Esophagus muscularis mucosa (tissue), 3 donors: ENCODE results near the gene FGF5.
"Not testable (repeated sequence)": the region's sequence is repeated elsewhere in the genome, so short reads cannot be mapped to it uniquely, and the experiment has no call there.

Source experiments
- EP300 ChIP-seq: sonication (generic); formaldehyde crosslinking; IDR thresholded peaks from one replicate; pipeline ENCODE4 v1.6.1; 2017; ENCODE audit warnings: antibody characterized with exemption
- TF ChIP-seq, protein P1 (sequence below), 3 experiments: fragments of 200-600 bp in 2 of 3; fragments of 450-650 bp in 1 of 3; sonication (generic) in 2 of 3; IDR thresholded peaks; one replicate each; pipeline ENCODE4 v1.5.1; 2017 to 2019; ENCODE audit warnings: antibody characterized with exemption in 3 of 3, mild to moderate bottlenecking in 2 of 3, moderate library complexity in 1 of 3

DNA sequence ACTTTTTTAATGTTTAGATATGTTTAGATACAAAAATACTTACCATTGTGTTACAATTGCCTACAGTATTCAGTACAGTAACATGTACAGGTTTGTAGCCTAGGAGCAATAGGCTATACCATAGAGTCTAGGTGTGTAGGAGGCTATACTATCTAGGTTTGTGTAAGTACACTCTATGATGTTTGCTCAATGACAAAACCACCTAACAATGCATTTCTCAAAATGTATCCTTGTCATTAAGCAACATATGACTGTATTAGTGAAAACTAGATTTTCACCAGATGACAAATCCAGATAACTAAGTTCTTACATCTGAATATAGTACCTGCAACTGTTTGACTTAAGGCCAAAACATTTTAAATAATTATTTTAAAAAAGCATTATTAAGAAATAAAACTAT lies 49.4 kb downstream of the FGF5 start:
- TF ChIP-seq, protein P1, sequence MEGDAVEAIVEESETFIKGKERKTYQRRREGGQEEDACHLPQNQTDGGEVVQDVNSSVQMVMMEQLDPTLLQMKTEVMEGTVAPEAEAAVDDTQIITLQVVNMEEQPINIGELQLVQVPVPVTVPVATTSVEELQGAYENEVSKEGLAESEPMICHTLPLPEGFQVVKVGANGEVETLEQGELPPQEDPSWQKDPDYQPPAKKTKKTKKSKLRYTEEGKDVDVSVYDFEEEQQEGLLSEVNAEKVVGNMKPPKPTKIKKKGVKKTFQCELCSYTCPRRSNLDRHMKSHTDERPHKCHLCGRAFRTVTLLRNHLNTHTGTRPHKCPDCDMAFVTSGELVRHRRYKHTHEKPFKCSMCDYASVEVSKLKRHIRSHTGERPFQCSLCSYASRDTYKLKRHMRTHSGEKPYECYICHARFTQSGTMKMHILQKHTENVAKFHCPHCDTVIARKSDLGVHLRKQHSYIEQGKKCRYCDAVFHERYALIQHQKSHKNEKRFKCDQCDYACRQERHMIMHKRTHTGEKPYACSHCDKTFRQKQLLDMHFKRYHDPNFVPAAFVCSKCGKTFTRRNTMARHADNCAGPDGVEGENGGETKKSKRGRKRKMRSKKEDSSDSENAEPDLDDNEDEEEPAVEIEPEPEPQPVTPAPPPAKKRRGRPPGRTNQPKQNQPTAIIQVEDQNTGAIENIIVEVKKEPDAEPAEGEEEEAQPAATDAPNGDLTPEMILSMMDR (IDR thresholded peaks at IDR 0.05): not testable (repeated sequence)
- not testable (repeated sequence) for TF ChIP-seq EP300
